Measurements from ENCODE around the gene GTF2I.
"Not testable (repeated sequence)": the region's sequence is repeated elsewhere in the genome, so short reads cannot be mapped to it uniquely, and the experiment has no call there.

DNA sequence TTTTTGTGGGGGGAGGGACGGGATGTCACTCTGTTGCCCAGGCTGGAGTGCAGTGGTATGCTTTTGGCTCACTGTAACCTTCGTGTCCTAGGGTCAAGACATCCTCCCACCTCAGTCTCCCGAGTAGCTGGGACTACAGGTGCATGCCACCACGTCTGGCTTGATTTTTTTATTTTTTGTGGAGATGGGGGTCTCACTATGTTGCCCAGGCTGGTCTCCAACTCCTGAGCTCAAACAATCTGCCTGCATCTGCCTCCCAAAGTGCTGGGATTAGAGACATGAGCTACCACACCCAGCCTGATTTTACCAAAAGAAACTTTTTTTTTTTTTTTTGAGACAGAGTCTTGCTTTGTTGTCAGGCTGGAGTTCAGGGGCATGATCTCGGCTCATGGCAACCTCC is 10.0 kb downstream of the GTF2I start:
- TF ChIP-seq, protein P1, sequence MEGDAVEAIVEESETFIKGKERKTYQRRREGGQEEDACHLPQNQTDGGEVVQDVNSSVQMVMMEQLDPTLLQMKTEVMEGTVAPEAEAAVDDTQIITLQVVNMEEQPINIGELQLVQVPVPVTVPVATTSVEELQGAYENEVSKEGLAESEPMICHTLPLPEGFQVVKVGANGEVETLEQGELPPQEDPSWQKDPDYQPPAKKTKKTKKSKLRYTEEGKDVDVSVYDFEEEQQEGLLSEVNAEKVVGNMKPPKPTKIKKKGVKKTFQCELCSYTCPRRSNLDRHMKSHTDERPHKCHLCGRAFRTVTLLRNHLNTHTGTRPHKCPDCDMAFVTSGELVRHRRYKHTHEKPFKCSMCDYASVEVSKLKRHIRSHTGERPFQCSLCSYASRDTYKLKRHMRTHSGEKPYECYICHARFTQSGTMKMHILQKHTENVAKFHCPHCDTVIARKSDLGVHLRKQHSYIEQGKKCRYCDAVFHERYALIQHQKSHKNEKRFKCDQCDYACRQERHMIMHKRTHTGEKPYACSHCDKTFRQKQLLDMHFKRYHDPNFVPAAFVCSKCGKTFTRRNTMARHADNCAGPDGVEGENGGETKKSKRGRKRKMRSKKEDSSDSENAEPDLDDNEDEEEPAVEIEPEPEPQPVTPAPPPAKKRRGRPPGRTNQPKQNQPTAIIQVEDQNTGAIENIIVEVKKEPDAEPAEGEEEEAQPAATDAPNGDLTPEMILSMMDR (conservative IDR thresholded peaks at IDR 0.05), result not testable (repeated sequence)
- not testable (repeated sequence) for TF ChIP-seq ZFX (IDR thresholded peaks at IDR 0.05)

Measured in C4-2B (cell line).